ENCODE data around the gene BTF3.

BTF3 gene

GRCh38 chr5:73523861-73524260 is 25.6 kb downstream of the BTF3 start:
- no peak for DNase-seq (ENCODE audit: low read depth)

- DNase-seq (ENCODE audit: low read depth), result no peak
Observed at GRCh38 chr5:73525606-73526203, 27.5 kb downstream of the BTF3 start.

- DNase-seq (ENCODE audit: low read depth), result no peak
Observed at GRCh38 chr5:73528248-73528647, 30.0 kb downstream of the BTF3 start.

GRCh38 chr5:73529081-73529480 is 30.8 kb downstream of the BTF3 start:
- DNase-seq (ENCODE audit: low read depth), result no peak

- DNase-seq (ENCODE audit: low read depth), result no peak
Observed at GRCh38 chr5:73531356-73531755, 33.1 kb downstream of the BTF3 start.

- DNase-seq (ENCODE audit: low read depth), result no peak
Observed at GRCh38 chr5:73532195-73532594, 34.0 kb downstream of the BTF3 start.

GRCh38 chr5:73534011-73534644 is 35.9 kb downstream of the BTF3 start:
- no peak for DNase-seq (ENCODE audit: low read depth)

GRCh38 chr5:73534971-73535370 is 36.7 kb downstream of the BTF3 start:
- DNase-seq (ENCODE audit: low read depth), result no peak

- DNase-seq (ENCODE audit: low read depth), result no peak
Observed at GRCh38 chr5:73539730-73540129, 41.5 kb downstream of the BTF3 start.

GRCh38 chr5:73540192-73540591 is 42.0 kb downstream of the BTF3 start:
- DNase-seq (ENCODE audit: low read depth), result no peak

- DNase-seq (ENCODE audit: low read depth), result no peak
Observed at GRCh38 chr5:73542020-73542419, 43.8 kb downstream of the BTF3 start.

- no peak for DNase-seq (ENCODE audit: low read depth)
Observed at GRCh38 chr5:73544429-73545402, 46.5 kb downstream of the BTF3 start.

- no peak for DNase-seq (ENCODE audit: low read depth)
Observed at GRCh38 chr5:73545403-73545779, 47.1 kb downstream of the BTF3 start.

- DNase-seq (ENCODE audit: low read depth), result no peak
Observed at GRCh38 chr5:73550016-73550415, 51.8 kb downstream of the BTF3 start.

- no peak for DNase-seq (ENCODE audit: low read depth)
Observed at GRCh38 chr5:73552642-73553041, 54.4 kb downstream of the BTF3 start.

All from fibroblast of gingiva (primary cell).